Neuronal stem cell (in vitro differentiated cells): ENCODE measurements around the gene RASSF5.

Source experiments
- DNase-seq: peaks from one replicate; pipeline ENCODE4 v3.0.0-alpha.2; 2013; ENCODE audit warnings: low spot score
- H2AFZ ChIP-seq: one replicate; pipeline ENCODE4 v1.6.1; 2013; ENCODE audit warnings: mild to moderate bottlenecking, low read length, inconsistent platforms
- H2AK5ac ChIP-seq: 2 replicates; pipeline ENCODE4 v1.6.1; 2013; ENCODE audit warnings: low read depth, mild to moderate bottlenecking, inconsistent platforms, low read length, moderate library complexity, mixed read lengths
- H2BK120ac ChIP-seq: 2 replicates; pipeline ENCODE4 v1.6.1; 2013; ENCODE audit warnings: low read depth, mild to moderate bottlenecking, inconsistent platforms, low read length, moderate library complexity, mixed read lengths
- H2BK12ac ChIP-seq: one replicate; pipeline ENCODE4 v1.6.1; 2013; ENCODE audit warnings: low read length, inconsistent platforms
- H2BK15ac ChIP-seq: 2 replicates; pipeline ENCODE4 v1.6.1; 2013; ENCODE audit warnings: mild to moderate bottlenecking, low read length, inconsistent platforms, mixed read lengths
- H2BK5ac ChIP-seq: one replicate; pipeline ENCODE4 v1.6.1; 2013; ENCODE audit warnings: inconsistent platforms, mild to moderate bottlenecking, low read length, moderate library complexity
- H3K14ac ChIP-seq: one replicate; pipeline ENCODE4 v1.6.1; 2013; ENCODE audit warnings: low read length, inconsistent platforms
- H3K18ac ChIP-seq: 2 replicates; pipeline ENCODE4 v1.6.1; 2013; ENCODE audit warnings: low read length, inconsistent platforms
- H3K23ac ChIP-seq: 2 replicates; pipeline ENCODE4 v1.6.1; 2013; ENCODE audit warnings: low read depth, mild to moderate bottlenecking, mixed read lengths, low read length, inconsistent platforms; ENCODE audit not compliant: poor library complexity
- H3K27ac ChIP-seq: replicated peaks from 3 replicates; pipeline ENCODE4 v1.5.1; 2013; ENCODE audit warnings: low read length, inconsistent platforms
- H3K27me3 ChIP-seq, 3 experiments: 2 replicates each; pipeline ENCODE4 v1.6.1; 2013; ENCODE audit warnings: low read length in 3 of 3, mild to moderate bottlenecking in 2 of 3, inconsistent platforms in 1 of 3, low read depth in 1 of 3, mixed read lengths in 1 of 3, moderate library complexity in 1 of 3; ENCODE audit not compliant: control insufficient read depth in 3 of 3, insufficient read depth in 3 of 3
- H3K36me3 ChIP-seq, 2 donors: replicated peaks in 1 of 2; 2 replicates each; pipeline ENCODE4 v1.6.1; 2013; ENCODE audit warnings: low read length in 2 of 2; ENCODE audit not compliant: control insufficient read depth in 2 of 2, insufficient read depth in 2 of 2
- H3K4ac ChIP-seq: 2 replicates; pipeline ENCODE4 v1.6.1; 2013; ENCODE audit warnings: inconsistent platforms, mild to moderate bottlenecking, low read length, moderate library complexity
- H3K4me1 ChIP-seq, 2 donors: 1 replicate in 1 of 2; 2 replicates in 1 of 2; pipeline ENCODE4 v1.6.1; 2013; ENCODE audit warnings: low read length in 2 of 2, low read depth in 1 of 2; ENCODE audit not compliant: control insufficient read depth in 2 of 2, insufficient read depth in 1 of 2
- H3K4me2 ChIP-seq: one replicate; pipeline ENCODE4 v1.6.1; 2013; ENCODE audit warnings: mild to moderate bottlenecking, low read length, inconsistent platforms; ENCODE audit not compliant: insufficient read depth, poor library complexity, severe bottlenecking
- H3K4me3 ChIP-seq, 2 donors: 2 replicates each; pipeline ENCODE4 v1.5.1; 2013; ENCODE audit warnings: low read length in 2 of 2, mild to moderate bottlenecking in 2 of 2, inconsistent platforms in 1 of 2, moderate library complexity in 1 of 2
- H3K79me1 ChIP-seq: one replicate; pipeline ENCODE4 v1.6.1; 2013; ENCODE audit warnings: low read depth, mild to moderate bottlenecking, inconsistent platforms, low read length, moderate library complexity
- H3K9ac ChIP-seq: one replicate; pipeline ENCODE4 v1.6.1; 2013; ENCODE audit warnings: mild to moderate bottlenecking, low read depth, low read length, inconsistent platforms; ENCODE audit not compliant: poor library complexity
- H3K9me3 ChIP-seq, 2 donors: replicated peaks in 1 of 2; 2 replicates each; pipeline versions ENCODE3 to v1.6.1; 2013; ENCODE audit warnings: low read length in 2 of 2, mild to moderate bottlenecking in 2 of 2, inconsistent platforms in 1 of 2, low read depth in 1 of 2, mixed read lengths in 1 of 2, moderate library complexity in 1 of 2; ENCODE audit not compliant: control insufficient read depth in 2 of 2, insufficient read depth in 1 of 2
- H4K8ac ChIP-seq: one replicate; pipeline ENCODE4 v1.6.1; 2013; ENCODE audit warnings: low read depth, mild to moderate bottlenecking, inconsistent platforms, low read length, moderate library complexity
- H4K91ac ChIP-seq: one replicate; pipeline ENCODE4 v1.6.1; 2013; ENCODE audit warnings: low read length, low read depth, mild to moderate bottlenecking, inconsistent platforms; ENCODE audit not compliant: poor library complexity
- WGBS, 2 donors: extraction: QIAGEN DNeasy Blood & Tissue Kit; methylation state at CpG; one replicate each; pipeline ENCODE4 v1.1.7; 2013; ENCODE audit warnings: missing lambda C conversion rate in 2 of 2, mixed read lengths in 1 of 2; ENCODE audit not compliant: insufficient read length in 2 of 2, insufficient replicate concordance in 1 of 2; ENCODE audit errors: extremely low coverage in 2 of 2; 5-methylcytosine and 5-hydroxymethylcytosine counted together

RASSF5 gene

DNA sequence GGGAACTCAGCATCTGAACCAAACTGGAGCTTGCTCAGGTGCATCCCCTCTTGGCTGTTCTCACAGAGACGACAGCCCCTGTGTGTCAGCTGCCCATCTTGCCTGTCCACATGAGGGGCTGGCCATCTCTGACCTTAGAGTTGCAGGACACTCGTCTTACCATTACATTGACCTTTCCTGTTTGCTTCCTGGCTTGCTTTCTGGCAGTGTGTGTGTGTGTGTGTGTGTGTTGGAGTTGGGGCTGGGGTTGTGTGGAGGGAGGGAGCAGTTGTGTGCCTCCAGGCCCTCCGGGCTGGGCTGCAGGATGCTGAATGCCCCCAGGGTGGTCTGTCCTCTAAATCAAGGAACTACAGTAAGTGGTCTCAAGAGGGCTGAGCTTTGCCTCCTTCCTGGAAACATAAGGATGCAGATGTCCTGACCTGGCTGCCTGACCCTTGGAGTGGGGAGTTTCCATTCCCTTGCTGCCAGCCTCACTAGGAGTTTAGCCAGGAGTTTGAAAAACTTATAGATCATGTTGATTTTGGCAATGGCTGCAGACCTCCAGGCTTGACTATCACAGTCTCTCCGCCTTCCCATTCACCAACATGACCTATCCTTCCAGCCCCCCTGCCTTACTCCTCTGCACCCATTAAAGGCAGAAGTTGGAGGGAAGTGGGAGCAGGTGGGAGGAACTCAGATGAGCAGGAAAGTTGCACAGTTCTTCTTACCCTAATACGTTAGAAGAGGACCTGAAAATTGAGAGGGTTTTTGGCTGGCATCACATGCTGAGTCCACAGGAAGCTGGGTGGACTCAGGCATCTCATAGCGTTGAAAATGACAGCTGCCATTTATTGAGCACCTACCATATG is 19.0 kb downstream of the RASSF5 start:
- H3K4me2 ChIP-seq, result no peak overlapping the region
- no peak overlapping the region for H4K8ac ChIP-seq
- no peak overlapping the region for H2BK5ac ChIP-seq
- H3K27me3 ChIP-seq, result peaks cover 0 to 10% (median 0%) of the 10 kb centered on the region in 3 experiments
- H3K36me3 ChIP-seq, result no peaks in the 10 kb centered on the region
- peak overlapping the region; percentile 1 for H3K18ac ChIP-seq
- no peaks in the 10 kb centered on the region for H3K9me3 ChIP-seq
- H2BK12ac ChIP-seq, result no peak overlapping the region
- peak overlapping the region; percentile 24 for H3K9ac ChIP-seq
- WGBS, 2 donors, result no CpG with 5 or more reads among the region's 6 CpGs
- no peak overlapping the region for H2BK120ac ChIP-seq
- H2AFZ ChIP-seq, result no peak overlapping the region
- H3K23ac ChIP-seq, result no peak overlapping the region
- no peak overlapping the region for H3K14ac ChIP-seq
- peaks cover under 1 to 3% of the 10 kb centered on the region in 2 donors for H3K4me1 ChIP-seq
- H2AK5ac ChIP-seq, result no peak overlapping the region
- no peak for DNase-seq
- H3K79me1 ChIP-seq, result no peaks in the 10 kb centered on the region
- H2BK15ac ChIP-seq, result no peak overlapping the region
- no peak overlapping the region for H4K91ac ChIP-seq
- H3K27ac ChIP-seq, result no peak overlapping the region
- H3K4ac ChIP-seq, result no peak overlapping the region
- no peak overlapping the region for H3K4me3 ChIP-seq

- no peaks in the 10 kb centered on the region for H3K36me3 ChIP-seq
- WGBS, 2 donors, result no CpG with 5 or more reads among the region's 7 CpGs
- no peak overlapping the region for H3K4ac ChIP-seq
- no peaks in the 10 kb centered on the region for H3K9me3 ChIP-seq
- H3K9ac ChIP-seq, result no peak overlapping the region
- H2BK120ac ChIP-seq, result no peak overlapping the region
- no peak overlapping the region for H4K91ac ChIP-seq
- H2BK15ac ChIP-seq, result no peak overlapping the region
- H3K4me2 ChIP-seq, result no peak overlapping the region
- no peak overlapping the region for H3K14ac ChIP-seq
- no peak overlapping the region for H2BK5ac ChIP-seq
- peaks cover 0 to 29% (median 0%) of the 10 kb centered on the region in 3 experiments for H3K27me3 ChIP-seq
- H3K18ac ChIP-seq, result no peak overlapping the region
- no peak overlapping the region for H2AK5ac ChIP-seq
- H3K23ac ChIP-seq, result no peak overlapping the region
- H2BK12ac ChIP-seq, result no peak overlapping the region
- no peaks in the 10 kb centered on the region for H3K4me1 ChIP-seq
- no peak overlapping the region for H3K27ac ChIP-seq
- H2AFZ ChIP-seq, result no peak overlapping the region
- H3K79me1 ChIP-seq, result no peaks in the 10 kb centered on the region
- DNase-seq, result no peak
- no peak overlapping the region for H4K8ac ChIP-seq
- no peak overlapping the region for H3K4me3 ChIP-seq
Observed at GRCh38 chr1:206529425-206529824, 22.1 kb downstream of the RASSF5 start.

DNA sequence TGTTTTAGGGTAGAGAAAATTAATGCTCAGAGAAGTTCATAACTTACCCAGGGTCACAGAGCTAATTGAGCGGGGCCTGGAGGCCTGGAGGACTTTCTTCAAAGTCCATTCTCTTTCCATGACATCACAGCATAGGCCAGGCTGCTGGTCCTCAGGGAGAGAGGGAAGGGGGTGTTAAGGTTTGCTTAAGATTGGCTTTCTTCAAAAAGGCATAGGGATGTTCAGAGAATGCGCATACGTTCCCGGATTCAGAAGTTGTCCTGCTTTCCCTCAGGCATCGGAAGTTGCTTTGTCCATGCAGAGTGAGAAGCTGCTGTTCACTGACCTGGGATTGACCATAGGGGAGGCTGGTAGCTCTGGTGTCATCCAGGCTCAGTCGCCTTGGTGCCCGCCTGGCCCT is 25.0 kb downstream of the RASSF5 start:
- H3K4me1 ChIP-seq, result no peaks in the 10 kb centered on the region
- no peak for DNase-seq

GRCh38 chr1:206534552-206534951 is 27.2 kb downstream of the RASSF5 start:
- no peak overlapping the region for H3K4ac ChIP-seq
- H4K8ac ChIP-seq, result no peak overlapping the region
- no peak overlapping the region for H3K23ac ChIP-seq
- H3K27me3 ChIP-seq, result peaks cover 0 to 59% (median 0%) of the 10 kb centered on the region in 3 experiments
- H2BK5ac ChIP-seq, result no peak overlapping the region
- H2AK5ac ChIP-seq, result no peak overlapping the region
- no peak overlapping the region for H2BK120ac ChIP-seq
- H3K14ac ChIP-seq, result no peak overlapping the region
- no peak overlapping the region for H2BK12ac ChIP-seq
- no peak overlapping the region for H3K18ac ChIP-seq
- no peaks in the 10 kb centered on the region for H3K36me3 ChIP-seq
- H3K4me2 ChIP-seq, result no peak overlapping the region
- no CpG with 5 or more reads among the region's 3 CpGs for WGBS, 2 donors
- no peak overlapping the region for H2BK15ac ChIP-seq
- H2AFZ ChIP-seq, result no peak overlapping the region
- H3K9me3 ChIP-seq, result no peaks in the 10 kb centered on the region
- no peaks in the 10 kb centered on the region for H3K79me1 ChIP-seq
- peaks cover 0 to 2% of the 10 kb centered on the region in 2 donors for H3K4me1 ChIP-seq
- no peak overlapping the region for H3K4me3 ChIP-seq
- DNase-seq, result no peak
- no peak overlapping the region for H3K27ac ChIP-seq
- no peak overlapping the region for H3K9ac ChIP-seq
- H4K91ac ChIP-seq, result no peak overlapping the region

More for the DNA sequence above, 25.0 kb downstream of the RASSF5 start:
- Histone ChIP-seq H4K91ac (no peak overlapping the region), H3K4me2 (no peak overlapping the region), H3K23ac (no peak overlapping the region), H2AFZ (no peak overlapping the region), H3K27me3 (peaks cover 0 to 47% (median 0%) of the 10 kb centered on the region in 3 experiments), H2BK12ac (no peak overlapping the region), H3K79me1 (no peaks in the 10 kb centered on the region), H3K9me3 (no peaks in the 10 kb centered on the region), H2BK5ac (no peak overlapping the region), H4K8ac (no peak overlapping the region), H2BK120ac (no peak overlapping the region), H3K36me3 (no peaks in the 10 kb centered on the region), H2AK5ac (no peak overlapping the region), H2BK15ac (no peak overlapping the region), H3K9ac (no peak overlapping the region), H3K4me3 (no peak overlapping the region), H3K14ac (no peak overlapping the region), H3K27ac (no peak overlapping the region), H3K18ac (peak overlapping the region; percentile 23), H3K4ac (no peak overlapping the region)
- WGBS, 2 donors, result no CpG with 5 or more reads among the region's 7 CpGs
